Left renal cortex interstitium (tissue), 4 donors: ENCODE data around the gene SULT1A1. TPM values are rescaled to one million over a fixed set of nuclear protein-coding genes. Genes with fewer than 3 reads are reported as not detected.
A peak's percentile ranks its signal among the peaks of the same experiment; 100 is the strongest.
"Not testable (repeated sequence)": the region's sequence is repeated elsewhere in the genome, so short reads cannot be mapped to it uniquely, and the experiment has no call there.

Experiments used
- DNase-seq, 4 donors: peaks; one replicate each; pipeline ENCODE4 v3.0.0-alpha.2; 2013; ENCODE audit warnings: low read depth in 4 of 4, low spot score in 2 of 4, missing footprints in 1 of 4
- polyA plus RNA-seq, 4 donors: library from polyadenylated mRNA; unstranded; fragments of 120-200 nt; gene quantifications; one replicate each; pipeline ENCODE4 v1.2.1, GENCODE V29; 2013; ENCODE audit not compliant: insufficient read length in 4 of 4

SULT1A1 gene
- polyA plus RNA-seq, result 10 to 100 TPM; 21.4 to 28.6 (median 26.4) TPM

- no peak for DNase-seq
Observed at GRCh38 chr16:28609631-28610594, at the start of gene SULT1A1. Gene SULT1A1, minus strand, starts transcription at chr16:28610044. Its CDS starts 1,189 bp downstream, at chr16:28608855.

DNA sequence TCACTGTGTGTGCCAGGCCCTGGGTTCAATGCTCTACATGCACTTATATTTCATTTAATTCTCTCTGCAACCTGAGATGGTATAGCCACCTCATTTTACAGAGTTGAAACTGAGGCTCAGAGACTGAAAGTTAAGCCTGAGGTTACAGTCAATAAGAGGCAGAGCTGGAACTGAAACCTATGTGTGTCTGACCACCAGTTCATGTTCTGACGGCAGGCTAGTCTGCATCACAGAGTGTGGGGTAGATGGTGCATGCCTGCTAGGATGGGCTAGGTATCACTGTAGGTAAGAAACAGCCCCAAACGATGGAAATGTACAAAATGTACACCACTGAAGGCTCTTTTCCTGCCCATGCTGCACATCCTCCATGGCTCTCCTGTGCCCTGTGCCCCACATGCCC, 30.1 kb upstream of the SULT1A1 start:
- DNase-seq, result not testable (repeated sequence)

- not testable (repeated sequence) for DNase-seq
Observed at GRCh38 chr16:28638359-28638758, 28.5 kb upstream of the SULT1A1 start.

DNA sequence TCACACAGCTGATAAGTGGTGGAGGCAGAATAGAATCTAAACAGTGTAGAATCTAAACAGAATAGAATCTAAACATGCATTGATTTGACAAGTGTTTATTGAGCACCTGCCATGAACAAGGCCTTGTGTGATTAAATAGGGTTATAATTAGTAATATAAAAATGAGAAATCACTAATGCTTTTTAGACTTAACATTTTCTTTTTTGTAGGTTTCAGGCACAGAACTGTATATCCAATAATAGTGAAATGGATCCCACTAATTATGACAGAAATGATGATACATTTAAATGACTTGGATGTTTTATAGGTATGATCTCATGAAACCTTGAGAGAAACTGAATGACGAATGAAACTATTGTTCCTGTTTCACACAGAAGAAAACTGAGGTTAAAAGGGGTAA, 27.9 kb upstream of the SULT1A1 start, which contains the start of gene NPIPB8:
Gene NPIPB8, plus strand, starts transcription at position 301 of the 400 bp plus-strand sequence. CDS start 296 bp downstream, outside the sequence.
- not testable (repeated sequence) for DNase-seq

GRCh38 chr16:28636093-28636823, 26.4 kb upstream of the SULT1A1 start:
- not testable (repeated sequence) for DNase-seq

GRCh38 chr16:28630905-28631304, 21.1 kb upstream of the SULT1A1 start:
- DNase-seq, result not testable (repeated sequence)

DNA sequence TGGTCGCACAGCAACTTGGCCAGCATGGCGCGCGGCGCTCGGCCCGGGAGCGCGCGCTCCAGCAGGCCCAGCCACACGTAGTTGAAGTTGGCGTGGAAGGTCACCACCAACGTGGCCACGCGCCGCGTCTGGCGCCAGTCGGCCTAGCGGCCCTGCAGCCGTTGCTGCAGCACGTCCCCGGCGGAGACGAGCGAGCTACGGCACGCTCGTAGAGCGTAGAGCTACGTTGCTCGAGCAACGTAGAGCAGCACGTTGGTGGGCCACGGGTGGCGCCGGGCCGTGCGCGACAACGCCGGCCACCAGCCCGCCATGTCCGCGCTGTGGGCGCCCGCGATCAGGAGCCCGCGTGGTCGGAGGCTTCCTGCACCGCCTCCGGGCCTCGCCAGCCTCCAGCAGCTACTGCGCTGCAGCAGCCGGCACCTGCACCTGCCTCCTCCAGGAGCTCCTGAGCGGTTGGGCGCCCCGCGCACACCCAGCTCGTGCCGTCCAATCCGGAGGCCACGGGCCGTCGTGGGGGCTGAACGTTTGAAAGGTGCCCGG, 13.4 kb upstream of the SULT1A1 start:
- peak in 2 of 4 donors; percentile 23 to 35 for DNase-seq

GRCh38 chr16:28622532-28623171, 12.8 kb upstream of the SULT1A1 start:
- not testable (repeated sequence) for DNase-seq

- no peak for DNase-seq
Observed at GRCh38 chr16:28621481-28622155, 11.8 kb upstream of the SULT1A1 start.

DNA sequence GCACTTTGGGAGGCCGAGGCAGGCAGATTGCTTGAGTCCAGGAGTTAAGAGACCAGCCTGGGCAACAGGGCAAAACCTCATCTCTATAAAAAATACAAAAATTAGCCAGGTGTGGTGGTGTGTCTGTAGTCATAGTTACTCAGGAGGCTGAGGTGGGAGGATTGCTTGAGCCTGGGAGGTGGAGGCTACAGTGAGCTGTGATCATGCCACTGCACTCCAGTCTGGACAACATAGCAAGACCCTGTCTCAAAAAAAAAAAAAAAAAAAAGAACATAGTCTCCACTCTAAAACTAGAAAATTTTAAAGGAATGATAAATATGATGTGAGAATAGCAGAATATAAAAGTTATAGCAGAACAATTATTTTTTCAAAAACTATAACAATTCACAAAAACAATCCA, 10.5 kb upstream of the SULT1A1 start:
- not testable (repeated sequence) for DNase-seq

- peak in 1 of 4 donors; percentile 32 for DNase-seq
Observed at GRCh38 chr16:28617874-28618273, 8.0 kb upstream of the SULT1A1 start.

- no peak for DNase-seq
Observed at GRCh38 chr16:28616636-28617035, 6.8 kb upstream of the SULT1A1 start.

DNA sequence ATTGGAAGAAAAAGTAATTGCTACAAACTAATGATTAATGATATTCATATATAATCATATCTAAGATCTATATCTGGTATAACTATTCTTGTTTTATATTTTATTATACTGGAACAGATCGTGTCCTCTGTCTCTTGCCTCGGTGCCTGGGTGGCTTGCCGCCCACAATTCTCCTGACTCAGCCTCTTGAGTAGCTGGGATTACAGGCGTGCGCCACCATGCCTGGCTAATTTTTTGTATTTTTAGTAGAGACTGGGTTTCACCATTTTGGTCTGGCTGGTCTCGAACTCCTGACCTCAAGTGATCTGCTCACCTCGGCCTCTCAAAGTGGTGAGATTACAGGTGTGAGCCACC, 6.4 kb upstream of the SULT1A1 start:
- DNase-seq, result not testable (repeated sequence)

DNA sequence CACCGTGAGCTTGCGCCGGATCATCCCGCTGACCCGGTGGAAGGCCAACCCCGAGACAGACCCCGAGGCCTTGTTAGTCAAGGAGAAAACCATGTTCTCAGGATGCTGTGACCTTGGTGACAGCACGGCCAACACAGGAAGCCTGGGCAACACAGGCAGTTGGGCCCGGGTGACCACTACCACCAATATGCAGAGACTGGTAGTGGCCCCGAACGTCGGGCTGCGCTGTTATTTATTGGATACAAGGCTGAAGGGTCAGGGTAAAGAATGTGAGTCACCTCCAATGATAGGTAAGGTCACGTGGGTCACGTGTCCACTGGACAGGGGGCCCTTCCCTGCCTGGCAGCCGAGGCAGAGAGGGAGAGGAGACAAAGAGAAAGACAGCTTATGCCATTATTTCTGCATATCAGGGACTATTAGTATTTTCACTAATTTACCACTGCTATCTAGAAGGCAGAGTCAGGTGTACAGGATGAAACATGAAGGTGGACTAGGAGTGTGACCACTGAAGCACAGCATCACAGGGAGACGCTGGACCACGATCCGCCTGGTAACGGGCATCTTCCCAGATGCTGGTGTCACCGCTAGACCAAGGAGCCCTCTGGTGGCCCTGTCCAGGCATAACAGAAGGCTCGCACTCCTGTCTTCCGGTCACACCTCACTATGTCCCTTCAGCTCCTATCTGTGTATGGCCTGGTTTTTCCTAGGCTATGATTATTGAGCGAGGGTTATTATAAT, 5.8 kb upstream of the SULT1A1 start:
- not testable (repeated sequence) for DNase-seq

- not testable (repeated sequence) for DNase-seq
Observed at GRCh38 chr16:28614561-28614960, 4.7 kb upstream of the SULT1A1 start.

- DNase-seq, result not testable (repeated sequence)
Observed at GRCh38 chr16:28613912-28614311, 4.1 kb upstream of the SULT1A1 start.

DNA sequence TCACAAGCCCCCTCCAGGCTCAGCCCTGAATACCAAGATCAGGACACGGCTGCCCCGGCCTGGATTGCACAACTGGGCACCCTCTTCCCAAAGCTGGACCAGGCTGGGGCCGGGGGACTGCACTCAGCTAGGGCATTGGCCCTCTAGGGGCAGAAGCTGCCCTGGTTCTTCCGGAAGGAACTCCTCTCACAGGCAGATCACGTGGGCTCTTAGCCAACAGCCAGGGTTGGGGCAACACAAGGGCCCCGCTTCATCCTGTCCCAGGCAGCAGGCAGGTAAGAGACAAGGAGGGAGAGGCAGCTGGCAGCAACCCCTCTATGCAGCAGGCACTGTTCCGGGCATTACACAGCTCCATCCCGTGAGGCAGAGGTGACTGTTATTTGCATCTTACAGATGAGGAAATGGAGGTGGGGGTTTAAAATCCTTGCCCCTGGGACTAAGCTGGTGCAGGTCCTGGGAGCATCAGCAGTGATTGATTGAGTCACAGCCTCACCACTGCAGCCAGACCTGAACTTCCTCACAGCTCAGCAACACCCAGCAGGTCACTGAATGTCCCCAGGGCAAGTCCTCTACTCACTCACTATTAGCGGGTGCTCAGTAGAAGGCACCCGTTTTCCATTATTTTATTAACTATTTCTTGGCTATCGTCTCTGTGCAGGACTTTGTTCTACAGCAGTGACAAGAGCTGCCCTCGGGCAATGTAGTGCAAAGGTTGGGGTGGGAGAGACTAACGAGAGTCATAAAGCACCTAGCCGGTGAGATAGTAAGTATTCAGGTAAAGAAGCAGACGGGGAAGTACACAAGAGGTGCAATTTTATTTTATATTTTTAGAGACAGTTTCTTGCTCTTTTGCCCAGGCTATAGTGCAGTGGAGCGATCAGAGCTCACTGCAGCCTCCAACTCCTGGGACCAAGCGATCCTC, 2.8 kb upstream of the SULT1A1 start:
- DNase-seq, result not testable (repeated sequence)

GRCh38 chr16:28610595-28611191, 849 bp upstream of the SULT1A1 start:
- DNase-seq, result no peak
